ENCODE results near the gene WBP2NL.

DNA sequence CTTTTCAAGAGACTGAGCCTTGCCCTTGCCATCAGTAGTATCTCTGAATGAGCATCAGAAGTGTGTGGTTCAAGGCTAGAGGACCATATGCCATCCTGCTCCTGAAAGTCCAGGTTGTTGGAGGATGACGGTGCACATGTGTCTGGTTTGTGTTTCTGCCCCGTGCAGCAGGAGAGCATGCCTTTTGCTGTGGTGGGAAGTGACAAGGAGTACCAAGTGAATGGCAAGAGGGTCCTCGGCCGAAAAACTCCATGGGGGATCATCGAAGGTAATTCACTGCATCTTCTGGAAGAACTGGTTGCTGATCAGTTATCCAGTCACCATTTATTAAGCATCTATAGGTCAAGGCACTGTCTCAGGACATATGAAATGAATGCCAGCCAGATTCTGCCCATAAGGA, 6.1 kb upstream of the WBP2NL start:
- no peak for TF ChIP-seq ZBTB7A (IDR thresholded peaks at IDR 0.05; ENCODE audit: low read depth)
- no peak for TF ChIP-seq TAF1 (IDR thresholded peaks at IDR 0.05; ENCODE audit: low read depth)

Data from Ishikawa (cell line).